AG09309 (cell line): ENCODE data around the gene SLC4A3.

Experiments used
- DNase-seq: peaks from one replicate; pipeline ENCODE4 v3.0.0-alpha.2; 2010; ENCODE audit warnings: low read depth
- H3K4me3 ChIP-seq: 2 replicates; pipeline ENCODE4 v1.5.1; 2011; ENCODE audit warnings: mild to moderate bottlenecking, low read depth, low read length, moderate library complexity; ENCODE audit not compliant: control insufficient read depth
- CTCF ChIP-seq: IDR thresholded peaks from 2 replicates; pipeline ENCODE4 v1.5.1; 2011; ENCODE audit warnings: mild to moderate bottlenecking, low read depth, low read length, inconsistent platforms; ENCODE audit not compliant: insufficient read depth, control insufficient read depth; ENCODE audit errors: missing control alignments

The SLC4A3 gene

GRCh38 chr2:219619235-219619634 lies 8.2 kb upstream of the SLC4A3 start:
- H3K4me3 ChIP-seq = no peak overlapping the region
- TF ChIP-seq CTCF = peak; percentile 22
- DNase-seq = no peak

GRCh38 chr2:219620546-219620945 lies 6.9 kb upstream of the SLC4A3 start:
- TF ChIP-seq CTCF = no peak
- DNase-seq = no peak
- H3K4me3 ChIP-seq = no peak overlapping the region

GRCh38 chr2:219621935-219622334 lies 5.5 kb upstream of the SLC4A3 start:
- no peak for TF ChIP-seq CTCF
- H3K4me3 ChIP-seq = no peak overlapping the region
- DNase-seq = no peak

- DNase-seq = no peak
- H3K4me3 ChIP-seq = no peak overlapping the region
- no peak for TF ChIP-seq CTCF
These were observed 5.0 kb upstream of the SLC4A3 start for GRCh38 chr2:219622472-219622871.

- TF ChIP-seq CTCF = no peak
- DNase-seq = no peak
- no peak overlapping the region for H3K4me3 ChIP-seq
These were observed 2.9 kb upstream of the SLC4A3 start for GRCh38 chr2:219624565-219624964.

GRCh38 chr2:219625179-219625578 lies 2.3 kb upstream of the SLC4A3 start:
- H3K4me3 ChIP-seq = no peak overlapping the region
- TF ChIP-seq CTCF = no peak
- DNase-seq = no peak

GRCh38 chr2:219626540-219626939 lies 890 bp upstream of the SLC4A3 start:
- H3K4me3 ChIP-seq = no peak overlapping the region
- DNase-seq = no peak
- no peak for TF ChIP-seq CTCF
